GM21526 (cell line): ENCODE data around the gene KRT13.

Experiments used
- ATAC-seq: cut with Tn5 transposase; IDR thresholded peaks from one replicate; pipeline ENCODE4 v1.9.1; 2021; ENCODE audit warnings: moderate library complexity; ENCODE audit not compliant: unreplicated experiment, low FRiP score

The KRT13 gene

GRCh38 chr17:41475421-41475820 lies 30.0 kb downstream of the KRT13 start:
- ATAC-seq, result no peak

DNA sequence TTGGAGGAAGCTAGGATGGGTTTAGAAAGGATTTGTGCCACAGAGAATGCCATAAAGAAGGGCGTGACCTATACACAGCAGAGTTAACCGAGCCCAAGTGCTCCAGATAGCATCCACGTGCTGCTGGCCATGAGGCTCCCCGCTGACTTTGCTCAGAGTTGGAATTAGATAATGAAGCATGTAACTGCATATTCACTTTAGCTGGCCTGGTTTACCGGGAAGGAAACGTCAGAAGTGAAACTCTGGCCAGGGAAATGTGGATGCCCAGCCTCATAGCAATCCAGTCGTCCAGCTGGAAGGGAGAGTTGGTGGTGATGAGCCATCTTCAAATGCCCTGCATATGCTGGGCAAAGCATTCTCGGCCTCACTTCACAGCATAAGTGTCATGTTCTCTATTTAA lies 30.5 kb downstream of the KRT13 start:
- ATAC-seq, result no peak

GRCh38 chr17:41468346-41468745 lies 37.1 kb downstream of the KRT13 start:
- no peak for ATAC-seq

GRCh38 chr17:41467561-41467960 lies 37.9 kb downstream of the KRT13 start:
- no peak for ATAC-seq

DNA sequence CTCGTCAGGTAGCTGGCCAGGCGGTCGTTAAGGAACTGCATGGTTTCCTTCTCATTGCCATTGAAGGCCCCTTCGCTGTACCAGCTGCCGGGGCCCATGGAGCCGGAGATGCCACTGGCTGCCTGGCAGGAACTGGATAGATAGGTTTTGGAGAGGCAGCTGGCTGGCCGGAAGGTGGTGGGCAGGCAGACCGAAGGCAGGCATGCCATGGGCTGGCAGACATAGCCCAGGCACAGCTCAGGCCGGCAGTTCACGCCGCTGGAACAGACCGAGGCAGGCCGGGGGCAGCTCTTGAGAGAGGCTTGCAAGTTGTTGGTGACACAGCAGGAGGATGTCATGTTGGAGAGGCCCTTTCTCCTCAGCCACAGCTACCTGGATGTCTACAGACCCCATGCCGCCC lies 38.4 kb downstream of the KRT13 start, which contains the start of gene KRT32:
Gene KRT32, minus strand, starts transcription at position 399 of the 400 bp plus-strand sequence. Its CDS starts 61 bp downstream, at position 338.
- ATAC-seq, result no peak

DNA sequence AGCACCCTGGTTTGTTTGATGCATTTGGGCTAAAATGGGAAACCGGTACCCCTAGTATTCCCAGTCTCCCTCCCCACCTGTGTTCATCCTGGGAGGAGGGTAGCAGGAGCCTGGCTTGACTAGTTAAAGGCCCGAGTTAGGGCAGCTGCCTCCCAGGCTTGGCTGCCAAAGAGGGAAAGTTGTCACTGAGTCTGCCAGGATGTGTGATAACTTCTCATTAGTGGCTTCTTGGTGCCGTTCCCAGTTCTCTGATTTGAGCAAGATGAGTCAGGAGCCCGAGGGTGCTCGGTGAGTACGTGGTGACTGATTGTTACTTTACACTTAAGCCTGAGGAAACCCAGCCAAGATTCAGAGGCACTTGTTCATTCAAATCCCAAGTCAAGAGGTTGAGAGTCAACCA lies 40.7 kb downstream of the KRT13 start:
- no peak for ATAC-seq

- ATAC-seq, result no peak
Observed at GRCh38 chr17:41464173-41464572, 41.2 kb downstream of the KRT13 start.

DNA sequence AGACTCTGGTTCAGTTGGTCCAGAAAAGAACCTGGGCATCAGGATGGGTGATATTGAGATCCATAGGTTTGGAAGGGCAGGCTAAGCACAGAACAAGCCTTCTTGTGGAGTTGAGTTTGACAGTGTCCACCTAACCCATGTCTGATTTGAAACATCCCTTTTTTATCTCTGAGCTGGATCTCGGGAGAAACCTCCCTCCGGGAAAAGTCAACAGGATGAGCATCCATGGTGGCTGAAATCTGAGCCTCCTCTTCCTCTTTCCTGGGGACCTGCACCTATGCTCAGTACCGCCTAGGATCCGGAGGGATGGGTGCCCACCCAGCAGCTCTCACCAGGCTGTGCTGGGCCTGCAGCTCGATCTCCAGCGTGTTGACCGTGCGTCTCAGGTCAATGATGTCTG lies 41.7 kb downstream of the KRT13 start:
- no peak for ATAC-seq

- no peak for ATAC-seq
Observed at GRCh38 chr17:41462705-41463104, 42.7 kb downstream of the KRT13 start.

DNA sequence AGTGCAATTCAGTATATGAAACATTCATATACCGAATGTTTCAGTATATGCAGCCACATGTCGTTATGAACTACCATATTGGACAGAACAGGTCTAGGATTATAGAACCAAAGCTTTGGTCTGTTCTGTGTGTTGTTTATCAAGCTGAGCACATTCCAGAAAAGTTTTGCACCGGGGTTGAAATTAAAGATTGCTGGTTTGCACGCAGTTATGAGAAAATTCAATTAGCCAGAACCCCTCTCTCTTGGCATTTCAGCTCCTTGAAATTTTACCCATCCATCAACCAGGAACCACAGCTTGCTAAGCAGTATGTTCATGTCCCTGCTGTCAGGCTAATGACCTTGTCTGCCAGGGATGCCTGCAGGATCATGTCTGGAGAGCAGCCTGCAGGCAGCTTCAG lies 47.7 kb downstream of the KRT13 start:
- ATAC-seq, result no peak

- no peak for ATAC-seq
Observed at GRCh38 chr17:41456204-41456603, 49.2 kb downstream of the KRT13 start.

DNA sequence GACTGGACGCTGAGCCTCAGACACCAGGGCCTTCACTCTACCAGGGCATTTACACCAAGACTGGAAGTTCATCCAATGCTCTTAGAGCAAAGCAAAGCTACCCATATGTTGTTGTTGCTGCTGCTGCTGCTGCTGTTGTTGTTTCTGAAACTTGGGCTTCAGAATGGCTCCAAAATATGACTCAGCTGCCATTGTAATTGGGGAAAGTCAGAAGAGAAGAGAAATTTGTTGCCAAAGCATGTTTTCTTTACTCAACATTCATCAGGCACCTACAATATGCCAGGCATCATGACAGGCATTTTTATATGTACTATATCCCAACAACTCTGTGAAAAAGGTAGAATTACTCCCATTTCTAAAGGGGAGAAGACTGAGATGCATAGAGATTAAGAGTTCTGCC lies 50.2 kb downstream of the KRT13 start:
- no peak for ATAC-seq

- no peak for ATAC-seq
Observed at GRCh38 chr17:41453066-41453465, 52.3 kb downstream of the KRT13 start.

- ATAC-seq, result no peak
Observed at GRCh38 chr17:41452281-41452680, 53.1 kb downstream of the KRT13 start.

GRCh38 chr17:41451154-41451728 lies 54.2 kb downstream of the KRT13 start:
- ATAC-seq, result no peak
